ENCODE measurements around the gene ZNF654.

The ZNF654 gene

DNA sequence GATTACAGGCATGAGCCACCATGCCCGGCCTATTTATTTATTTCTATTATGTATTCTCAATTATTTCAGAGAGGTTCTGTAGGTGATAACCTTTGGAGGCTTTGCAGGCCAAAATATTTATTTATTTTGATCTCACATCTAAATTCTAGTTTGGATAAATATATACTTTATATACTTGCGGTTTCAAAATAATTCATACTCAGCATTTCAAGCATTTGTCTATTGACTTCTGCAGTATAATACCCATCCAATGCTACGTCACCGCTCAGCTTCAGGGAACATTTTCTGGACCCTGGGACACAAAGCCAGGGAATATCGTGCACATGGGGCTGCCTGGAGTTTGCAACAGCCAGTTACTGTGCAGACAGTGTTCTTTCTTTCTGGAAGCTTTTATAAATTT, 22.8 kb upstream of the ZNF654 start:
- Histone ChIP-seq H3K4me2 (no peak overlapping the region), H3K79me2 (ENCODE audit: insufficient read depth, low read depth) (no peaks in the 10 kb centered on the region), H4K20me1 (ENCODE audit: insufficient read depth) (no peaks in the 10 kb centered on the region), H3K27ac (no peak overlapping the region), H3K9ac (no peak overlapping the region), H2AFZ (ENCODE audit: low read depth) (no peak overlapping the region), H3K36me3 (ENCODE audit: insufficient read depth) (no peaks in the 10 kb centered on the region), H3K27me3 (ENCODE audit: insufficient read depth, low read depth) (no peaks in the 10 kb centered on the region), H3K4me3 (IDR thresholded peaks at IDR 0.05; ENCODE audit: insufficient read depth, low read depth, low read length) (no peak overlapping the region), H3K4me1 (ENCODE audit: low read depth, poor library complexity, severe bottlenecking) (peaks cover 7% of the 10 kb centered on the region)
- no peak for TF ChIP-seq CTCF (conservative IDR thresholded peaks at IDR 0.05; ENCODE audit: low read depth, low read length)

- Histone ChIP-seq H4K20me1 (ENCODE audit: insufficient read depth) (no peaks in the 10 kb centered on the region), H3K9ac (no peak overlapping the region), H2AFZ (ENCODE audit: low read depth) (no peak overlapping the region), H3K36me3 (ENCODE audit: insufficient read depth) (no peaks in the 10 kb centered on the region), H3K79me2 (ENCODE audit: insufficient read depth, low read depth) (no peaks in the 10 kb centered on the region), H3K27me3 (ENCODE audit: insufficient read depth, low read depth) (no peaks in the 10 kb centered on the region), H3K4me3 (IDR thresholded peaks at IDR 0.05; ENCODE audit: insufficient read depth, low read depth, low read length) (no peak overlapping the region), H3K27ac (no peak overlapping the region), H3K4me2 (no peak overlapping the region), H3K4me1 (ENCODE audit: low read depth, poor library complexity, severe bottlenecking) (no peaks in the 10 kb centered on the region)
- no peak for TF ChIP-seq CTCF (conservative IDR thresholded peaks at IDR 0.05; ENCODE audit: low read depth, low read length)
Observed at GRCh38 chr3:88038566-88038965, 20.5 kb upstream of the ZNF654 start.

GRCh38 chr3:88040529-88040928, 18.5 kb upstream of the ZNF654 start:
- Histone ChIP-seq H3K36me3 (ENCODE audit: insufficient read depth) (no peaks in the 10 kb centered on the region), H3K9ac (no peak overlapping the region), H2AFZ (ENCODE audit: low read depth) (no peak overlapping the region), H4K20me1 (ENCODE audit: insufficient read depth) (no peaks in the 10 kb centered on the region), H3K27me3 (ENCODE audit: insufficient read depth, low read depth) (no peaks in the 10 kb centered on the region), H3K4me1 (ENCODE audit: low read depth, poor library complexity, severe bottlenecking) (no peaks in the 10 kb centered on the region), H3K79me2 (ENCODE audit: insufficient read depth, low read depth) (no peaks in the 10 kb centered on the region), H3K4me2 (no peak overlapping the region), H3K4me3 (IDR thresholded peaks at IDR 0.05; ENCODE audit: insufficient read depth, low read depth, low read length) (no peak overlapping the region), H3K27ac (no peak overlapping the region)
- TF ChIP-seq CTCF (conservative IDR thresholded peaks at IDR 0.05; ENCODE audit: low read depth, low read length): no peak

DNA sequence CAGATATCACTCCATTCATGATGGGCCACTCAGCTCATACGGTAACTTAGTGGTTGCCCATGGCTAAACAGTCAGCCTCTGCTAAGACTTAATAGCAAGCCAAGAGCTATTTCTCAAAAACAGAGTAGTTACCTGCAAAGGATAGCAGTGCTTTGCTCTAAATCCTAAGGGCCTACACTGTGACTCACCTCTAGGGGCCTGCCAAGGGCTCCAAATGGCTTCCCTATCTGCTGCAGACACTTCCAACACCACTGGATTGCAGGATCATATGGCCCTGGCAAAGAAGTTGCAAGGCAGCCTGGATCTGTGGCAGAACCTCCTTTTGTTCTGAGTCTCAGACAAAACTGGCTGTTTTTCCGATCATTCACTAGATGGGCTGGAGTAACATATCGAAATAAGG, 18.1 kb upstream of the ZNF654 start:
- H3K4me2 ChIP-seq: no peak overlapping the region
- no peaks in the 10 kb centered on the region for H4K20me1 ChIP-seq (ENCODE audit: insufficient read depth)
- H3K4me1 ChIP-seq (ENCODE audit: low read depth, poor library complexity, severe bottlenecking): no peaks in the 10 kb centered on the region
- no peak overlapping the region for H3K4me3 ChIP-seq (IDR thresholded peaks at IDR 0.05; ENCODE audit: insufficient read depth, low read depth, low read length)
- no peak overlapping the region for H3K9ac ChIP-seq
- H3K36me3 ChIP-seq (ENCODE audit: insufficient read depth): no peaks in the 10 kb centered on the region
- no peaks in the 10 kb centered on the region for H3K79me2 ChIP-seq (ENCODE audit: insufficient read depth, low read depth)
- H3K27ac ChIP-seq: no peak overlapping the region
- no peaks in the 10 kb centered on the region for H3K27me3 ChIP-seq (ENCODE audit: insufficient read depth, low read depth)
- no peak for TF ChIP-seq CTCF (conservative IDR thresholded peaks at IDR 0.05; ENCODE audit: low read depth, low read length)
- no peak overlapping the region for H2AFZ ChIP-seq (ENCODE audit: low read depth)

- Histone ChIP-seq H3K79me2 (ENCODE audit: insufficient read depth, low read depth) (no peaks in the 10 kb centered on the region), H3K9ac (no peak overlapping the region), H3K36me3 (ENCODE audit: insufficient read depth) (no peaks in the 10 kb centered on the region), H3K4me1 (ENCODE audit: low read depth, poor library complexity, severe bottlenecking) (no peaks in the 10 kb centered on the region), H3K27ac (no peak overlapping the region), H3K27me3 (ENCODE audit: insufficient read depth, low read depth) (no peaks in the 10 kb centered on the region), H4K20me1 (ENCODE audit: insufficient read depth) (no peaks in the 10 kb centered on the region), H3K4me3 (IDR thresholded peaks at IDR 0.05; ENCODE audit: insufficient read depth, low read depth, low read length) (no peak overlapping the region), H3K4me2 (no peak overlapping the region), H2AFZ (ENCODE audit: low read depth) (no peak overlapping the region)
- TF ChIP-seq CTCF (conservative IDR thresholded peaks at IDR 0.05; ENCODE audit: low read depth, low read length): no peak
Observed at GRCh38 chr3:88044411-88044810, 14.6 kb upstream of the ZNF654 start.
